ENCODE results near the gene PON3. TPM values are rescaled to one million over a fixed set of nuclear protein-coding genes. Genes with fewer than 3 reads are reported as not detected.

Gene PON3
- polyA plus RNA-seq = 0.32 and 0.34 TPM in 2 replicates

DNA sequence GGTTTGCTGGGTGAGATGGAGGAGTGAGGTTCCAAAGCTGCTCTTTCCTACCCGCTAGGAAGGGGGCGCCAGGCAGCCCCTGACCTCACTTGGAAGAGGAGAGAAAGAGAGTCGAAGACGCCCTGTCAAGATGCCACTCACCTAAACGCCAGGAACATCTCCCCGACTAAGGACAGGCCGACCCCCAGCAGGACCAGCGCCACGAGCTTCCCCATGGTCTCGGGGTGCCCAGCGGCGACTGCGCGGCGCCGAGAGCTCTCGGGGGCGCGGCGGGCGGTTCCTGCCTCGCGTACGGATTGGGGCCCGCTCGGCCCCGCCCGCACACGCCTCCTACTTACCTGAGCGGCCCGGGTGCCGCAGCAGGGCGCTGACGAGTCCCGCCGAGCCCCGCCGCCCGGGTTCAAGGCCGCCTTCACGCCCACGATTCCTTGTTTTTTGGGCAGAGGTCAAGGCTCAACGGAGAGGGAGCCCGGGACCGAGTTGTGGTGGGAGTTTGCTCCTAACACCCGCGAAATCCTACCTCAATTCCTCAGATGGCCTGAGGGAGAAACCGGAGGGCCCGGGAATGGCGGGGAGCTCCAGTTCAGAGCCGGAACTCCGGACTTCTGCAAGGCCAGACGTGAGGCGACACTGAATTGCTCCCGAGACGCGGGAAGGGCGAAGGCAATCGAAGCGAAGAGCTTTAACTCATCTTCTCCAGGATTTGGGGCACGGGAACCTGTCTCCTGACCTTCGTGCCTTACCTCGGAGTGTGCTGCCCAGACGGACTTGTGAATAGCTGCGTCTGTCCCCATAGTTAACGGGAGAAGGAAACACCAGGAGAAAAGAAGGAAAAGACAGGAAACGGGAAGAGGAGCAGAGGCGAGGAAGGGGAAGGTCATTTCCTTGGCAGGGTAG is at the start of gene PON3:
Gene PON3, minus strand, starts transcription at position 240 of the 897 bp plus-strand sequence. Its CDS starts 25 bp downstream, at position 215.

DNA sequence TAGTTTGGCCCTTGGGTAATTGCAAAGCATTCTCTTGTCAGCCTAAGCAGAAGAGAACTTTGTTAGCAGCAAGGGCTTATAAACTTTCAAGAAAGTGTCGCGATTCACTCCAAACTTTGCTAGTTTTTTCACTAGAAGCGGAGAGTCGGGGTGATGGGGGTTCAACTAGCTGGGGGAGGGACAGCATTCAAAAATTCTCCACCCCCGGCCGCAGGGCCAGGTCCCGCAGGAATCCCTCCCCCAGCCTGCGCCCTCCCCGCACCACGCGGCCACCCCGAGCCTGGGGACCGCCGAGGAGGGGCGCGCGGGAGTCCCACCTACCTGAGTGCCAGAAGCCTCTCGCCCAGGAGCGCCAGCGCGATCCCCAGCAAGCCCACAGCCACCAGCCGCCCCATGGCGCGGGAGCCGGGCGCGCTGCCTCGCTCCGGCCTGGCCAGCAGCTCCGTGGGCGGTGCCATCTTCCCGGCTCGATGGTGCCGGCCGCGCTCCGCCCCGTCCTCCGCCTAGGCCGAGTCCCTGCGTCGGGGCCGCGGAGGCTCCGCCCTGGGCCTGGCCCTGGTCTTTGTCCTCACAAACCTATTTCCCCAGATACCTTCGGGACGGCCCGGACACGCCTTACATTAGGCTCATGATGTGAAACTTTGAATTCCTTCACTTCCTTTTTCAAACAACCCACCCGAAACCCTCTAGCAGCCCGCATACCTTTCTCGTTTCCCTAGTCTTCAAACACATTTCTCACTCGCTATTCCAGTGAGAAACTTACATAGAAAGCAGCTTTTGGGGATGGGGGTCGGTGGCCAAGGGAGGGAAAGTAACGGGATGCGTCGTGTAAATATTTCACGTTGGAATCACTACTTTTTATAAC is 38.6 kb upstream of the PON3 start, which contains the start of gene PON2:
Gene PON2, minus strand, starts transcription at position 472 of the 865 bp plus-strand sequence. Its CDS starts 77 bp downstream, at position 395.

DNA sequence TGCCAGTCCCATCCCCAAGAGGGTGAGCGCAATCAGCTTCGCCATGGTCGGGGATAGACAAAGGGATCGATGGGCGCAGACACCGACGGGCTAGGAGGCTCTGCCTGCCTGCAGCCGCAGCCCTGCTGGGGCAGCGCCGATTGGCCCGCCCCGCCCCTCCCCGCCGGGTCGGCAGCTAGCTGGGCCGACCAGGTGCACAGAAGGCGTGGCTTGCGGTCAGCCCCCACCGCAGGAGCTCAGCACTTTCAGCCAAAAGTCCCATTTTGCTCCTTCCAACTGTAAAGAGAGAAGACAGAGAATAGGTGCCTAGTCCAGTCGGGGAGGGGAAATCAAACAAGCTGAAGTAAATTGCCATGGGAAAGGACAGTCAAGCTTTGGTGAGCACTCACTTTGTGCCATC is 71.7 kb downstream of the PON3 start, which contains the start of gene PON1:
Gene PON1, minus strand, starts transcription at position 102 of the 400 bp plus-strand sequence. Its CDS starts 57 bp downstream, at position 45.

Other genes with a start within 250 kb of the PON3 start
- 2.5 TPM in 1 of 2 replicates, not detected in the other for gene PON1, start 71.8 kb downstream of the PON3 start, polyA plus RNA-seq
- 50.9 and 121 TPM in 2 replicates for gene PON2, start 38.7 kb upstream of the PON3 start, polyA plus RNA-seq
- not detected in 2 replicates for gene ASB4, start 89.6 kb upstream of the PON3 start, polyA plus RNA-seq
- gene PDK4, start 200.1 kb upstream of the PON3 start, polyA plus RNA-seq = 1.4 and 3.8 TPM in 2 replicates